KMS-11 (cell line): ENCODE measurements around the gene SCAI.

Experiments used
- H2AFZ ChIP-seq: fragments of 200-600 bp; sonication (generic); 2 replicates; pipeline ENCODE4 v1.6.1; 2016; ENCODE audit warnings: antibody characterized with exemption, mixed run types, low read depth
- H3K27ac ChIP-seq: fragments of 200-600 bp; sonication (generic); 2 replicates; pipeline ENCODE4 v1.6.1; 2016; ENCODE audit warnings: mild to moderate bottlenecking, mixed run types
- H3K27me3 ChIP-seq: fragments of 200-600 bp; sonication (generic); 2 replicates; pipeline ENCODE4 v1.6.1; 2017; ENCODE audit warnings: mild to moderate bottlenecking, low read depth, mixed run types, moderate library complexity; ENCODE audit not compliant: insufficient read depth
- H3K36me3 ChIP-seq: fragments of 200-600 bp; sonication (generic); 2 replicates; pipeline ENCODE4 v1.6.1; 2017; ENCODE audit warnings: mild to moderate bottlenecking, mixed run types; ENCODE audit not compliant: insufficient read depth
- H3K4me1 ChIP-seq: fragments of 200-600 bp; sonication (generic); 2 replicates; pipeline ENCODE4 v1.6.1; 2016; ENCODE audit warnings: mild to moderate bottlenecking, low read depth, mixed run types; ENCODE audit not compliant: poor library complexity, severe bottlenecking
- H3K4me2 ChIP-seq: fragments of 200-600 bp; sonication (generic); 2 replicates; pipeline ENCODE4 v1.7.0; 2016; ENCODE audit warnings: mild to moderate bottlenecking, mixed run types
- H3K4me3 ChIP-seq: fragments of 200-600 bp; sonication (generic); IDR thresholded peaks from 2 replicates; pipeline ENCODE4 v1.6.1; 2017; ENCODE audit warnings: low read depth, low read length, mixed read lengths; ENCODE audit not compliant: insufficient read depth
- H3K79me2 ChIP-seq: fragments of 200-600 bp; sonication (generic); 2 replicates; pipeline ENCODE4 v1.6.1; 2016; ENCODE audit warnings: low read depth, mixed run types; ENCODE audit not compliant: insufficient read depth
- H3K9ac ChIP-seq: fragments of 200-600 bp; sonication (generic); 2 replicates; pipeline ENCODE4 v1.6.1; 2016; ENCODE audit warnings: mild to moderate bottlenecking, mixed run types
- H4K20me1 ChIP-seq: fragments of 200-600 bp; sonication (generic); 2 replicates; pipeline ENCODE4 v1.6.1; 2016; ENCODE audit warnings: mild to moderate bottlenecking, mixed run types; ENCODE audit not compliant: insufficient read depth
- TF ChIP-seq, protein P1 (sequence below): fragments of 200-600 bp; sonication (generic); conservative IDR thresholded peaks from 2 replicates; pipeline ENCODE4 v1.6.1; 2017; ENCODE audit warnings: low read depth, mild to moderate bottlenecking, antibody characterized with exemption, low read length, moderate library complexity, mixed read lengths

The SCAI gene

GRCh38 chr9:125049212-125050049 is 93.9 kb downstream of the SCAI start:
- H3K27ac ChIP-seq: no peak overlapping the region
- peaks cover 13% of the 10 kb centered on the region for H3K4me1 ChIP-seq
- H3K27me3 ChIP-seq: no peaks in the 10 kb centered on the region
- no peak overlapping the region for H2AFZ ChIP-seq
- H3K9ac ChIP-seq: no peak overlapping the region
- H3K4me2 ChIP-seq: no peak overlapping the region
- TF ChIP-seq, protein P1, sequence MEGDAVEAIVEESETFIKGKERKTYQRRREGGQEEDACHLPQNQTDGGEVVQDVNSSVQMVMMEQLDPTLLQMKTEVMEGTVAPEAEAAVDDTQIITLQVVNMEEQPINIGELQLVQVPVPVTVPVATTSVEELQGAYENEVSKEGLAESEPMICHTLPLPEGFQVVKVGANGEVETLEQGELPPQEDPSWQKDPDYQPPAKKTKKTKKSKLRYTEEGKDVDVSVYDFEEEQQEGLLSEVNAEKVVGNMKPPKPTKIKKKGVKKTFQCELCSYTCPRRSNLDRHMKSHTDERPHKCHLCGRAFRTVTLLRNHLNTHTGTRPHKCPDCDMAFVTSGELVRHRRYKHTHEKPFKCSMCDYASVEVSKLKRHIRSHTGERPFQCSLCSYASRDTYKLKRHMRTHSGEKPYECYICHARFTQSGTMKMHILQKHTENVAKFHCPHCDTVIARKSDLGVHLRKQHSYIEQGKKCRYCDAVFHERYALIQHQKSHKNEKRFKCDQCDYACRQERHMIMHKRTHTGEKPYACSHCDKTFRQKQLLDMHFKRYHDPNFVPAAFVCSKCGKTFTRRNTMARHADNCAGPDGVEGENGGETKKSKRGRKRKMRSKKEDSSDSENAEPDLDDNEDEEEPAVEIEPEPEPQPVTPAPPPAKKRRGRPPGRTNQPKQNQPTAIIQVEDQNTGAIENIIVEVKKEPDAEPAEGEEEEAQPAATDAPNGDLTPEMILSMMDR: no peak
- H3K79me2 ChIP-seq: no peaks in the 10 kb centered on the region
- H4K20me1 ChIP-seq: no peaks in the 10 kb centered on the region
- H3K4me3 ChIP-seq: no peak overlapping the region
- H3K36me3 ChIP-seq: no peaks in the 10 kb centered on the region

DNA sequence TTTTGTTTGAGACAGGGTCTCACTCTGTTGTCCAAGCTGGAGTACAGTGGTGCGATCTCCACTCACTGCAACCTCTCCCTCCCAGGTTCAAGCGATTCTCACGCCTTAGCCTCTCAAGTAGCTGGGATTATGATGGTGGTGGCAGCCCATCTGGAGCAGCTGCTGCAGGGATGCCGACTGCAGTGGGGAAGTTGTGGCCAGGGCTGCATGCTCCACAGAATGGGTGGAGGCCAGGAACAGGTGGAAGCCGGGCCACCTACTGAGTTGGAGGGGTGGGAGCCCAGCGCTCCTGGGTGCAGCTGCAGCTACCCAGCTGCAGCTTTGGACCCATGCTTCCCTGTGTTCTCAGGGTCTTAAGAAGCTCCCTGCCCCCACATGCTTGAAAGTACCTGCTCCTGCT is 99.7 kb downstream of the SCAI start:
- no peak overlapping the region for H3K9ac ChIP-seq
- H3K36me3 ChIP-seq: no peaks in the 10 kb centered on the region
- H4K20me1 ChIP-seq: no peaks in the 10 kb centered on the region
- H3K79me2 ChIP-seq: no peaks in the 10 kb centered on the region
- peaks cover 13% of the 10 kb centered on the region for H3K4me1 ChIP-seq
- no peaks in the 10 kb centered on the region for H3K27me3 ChIP-seq
- H3K4me3 ChIP-seq: no peak overlapping the region
- TF ChIP-seq, protein P1: no peak
- no peak overlapping the region for H2AFZ ChIP-seq
- H3K27ac ChIP-seq: no peak overlapping the region
- no peak overlapping the region for H3K4me2 ChIP-seq

GRCh38 chr9:125043148-125043547 is 100.2 kb downstream of the SCAI start:
- no peaks in the 10 kb centered on the region for H3K27me3 ChIP-seq
- H2AFZ ChIP-seq: no peak overlapping the region
- no peaks in the 10 kb centered on the region for H4K20me1 ChIP-seq
- no peak overlapping the region for H3K9ac ChIP-seq
- TF ChIP-seq, protein P1: no peak
- peaks cover 10% of the 10 kb centered on the region for H3K4me1 ChIP-seq
- no peak overlapping the region for H3K27ac ChIP-seq
- H3K4me3 ChIP-seq: no peak overlapping the region
- H3K36me3 ChIP-seq: no peaks in the 10 kb centered on the region
- H3K4me2 ChIP-seq: no peak overlapping the region
- H3K79me2 ChIP-seq: no peaks in the 10 kb centered on the region

- no peak overlapping the region for H2AFZ ChIP-seq
- H3K9ac ChIP-seq: no peak overlapping the region
- H3K4me1 ChIP-seq: no peaks in the 10 kb centered on the region
- H3K4me3 ChIP-seq: no peak overlapping the region
- no peak overlapping the region for H3K27ac ChIP-seq
- no peaks in the 10 kb centered on the region for H3K36me3 ChIP-seq
- H3K27me3 ChIP-seq: no peaks in the 10 kb centered on the region
- no peaks in the 10 kb centered on the region for H3K79me2 ChIP-seq
- TF ChIP-seq, protein P1: no peak
- no peaks in the 10 kb centered on the region for H4K20me1 ChIP-seq
- H3K4me2 ChIP-seq: no peak overlapping the region
Measured at GRCh38 chr9:125038166-125038565, 105.2 kb downstream of the SCAI start.
